CD4-positive, alpha-beta T cell (primary cell): ENCODE measurements around the gene ZKSCAN5. TPM values are rescaled to one million over a fixed set of nuclear protein-coding genes. Genes with fewer than 3 reads are reported as not detected.

Experiments
- ATAC-seq: fragments of 200-7000 bp; cut with Tn5 transposase; one replicate; pipeline ENCODE4 v1.10.0; 2022; ENCODE audit warnings: mild to moderate bottlenecking; ENCODE audit not compliant: poor library complexity
- CTCF ChIA-PET: fragments of 350-600 bp; sonication (Branson Sonifier 250); formaldehyde crosslinking; loops from one replicate; lab custom pipeline; 2021; ENCODE audit warnings: antibody characterized with exemption, inconsistent platforms; lab: Charles Lee
- POLR2A ChIA-PET: fragments of 350-600 bp; sonication (Branson Sonifier 250); formaldehyde crosslinking; loops from one replicate; lab custom pipeline; 2021; ENCODE audit warnings: antibody characterized with exemption, inconsistent platforms; lab: Charles Lee
- DNase-seq, 14 experiments: peaks; one replicate each; pipeline ENCODE4 v3.0.0-alpha.2; 2013 to 2020; ENCODE audit warnings: mixed read lengths in 2 of 14
- H3K27ac ChIP-seq, 2 donors: one replicate each; pipeline versions ENCODE4 v1.5.1 to v1.7.0; 2013; ENCODE audit warnings: low read length in 2 of 2, low read depth in 1 of 2, mild to moderate bottlenecking in 1 of 2
- H3K27me3 ChIP-seq, 2 experiments: 1 replicate in 1 of 2; 2 replicates in 1 of 2; pipeline versions ENCODE4 v1.6.1 to v1.7.0; 2013; ENCODE audit warnings: low read length in 2 of 2, control low read depth in 1 of 2, mild to moderate bottlenecking in 1 of 2, moderate library complexity in 1 of 2; ENCODE audit not compliant: insufficient read depth in 2 of 2, control insufficient read depth in 1 of 2
- H3K36me3 ChIP-seq: one replicate; pipeline ENCODE4 v1.6.1; 2013; ENCODE audit warnings: low read length, control low read depth; ENCODE audit not compliant: insufficient read depth
- H3K4me1 ChIP-seq: one replicate; pipeline ENCODE4 v1.6.1; 2013; ENCODE audit warnings: low read length, control low read depth; ENCODE audit not compliant: insufficient read depth
- H3K4me3 ChIP-seq: one replicate; pipeline ENCODE4 v1.5.1; 2013; ENCODE audit warnings: mild to moderate bottlenecking, low read length, moderate library complexity
- H3K9me3 ChIP-seq, 2 experiments: 1 replicate in 1 of 2; 2 replicates in 1 of 2; pipeline versions ENCODE4 v1.6.1 to v1.7.0; 2013; ENCODE audit warnings: low read length in 2 of 2, mild to moderate bottlenecking in 2 of 2, control low read depth in 1 of 2, moderate library complexity in 1 of 2; ENCODE audit not compliant: control insufficient read depth in 1 of 2, insufficient read depth in 1 of 2
- H3K27ac Mint-ChIP-seq: one replicate; pipeline ENCODE4 v1.8.0; 2020; ENCODE audit warnings: mixed read lengths
- H3K27me3 Mint-ChIP-seq: one replicate; pipeline ENCODE4 v1.8.0; 2021; ENCODE audit warnings: mixed read lengths
- H3K36me3 Mint-ChIP-seq: one replicate; pipeline ENCODE4 v1.8.0; 2021; ENCODE audit warnings: low read depth, mixed read lengths
- H3K4me1 Mint-ChIP-seq: one replicate; pipeline ENCODE4 v1.8.0; 2021; ENCODE audit warnings: low read depth, mixed read lengths
- H3K4me3 Mint-ChIP-seq: one replicate; pipeline ENCODE4 v1.8.0; 2020; ENCODE audit warnings: mild to moderate bottlenecking, mixed read lengths
- H3K9me3 Mint-ChIP-seq: one replicate; pipeline ENCODE4 v1.8.0; 2020; ENCODE audit warnings: mixed read lengths
- CTCF ChIP-seq: fragments of 200-600 bp; IDR thresholded peaks from one replicate; pipeline ENCODE4 v1.8.0; 2022; ENCODE audit warnings: antibody characterized with exemption, mild to moderate bottlenecking
- intact Hi-C, 2 experiments: fragments of 100-400 bp; cut with DNase I in 1 of 2; cut with micrococcal nuclease in 1 of 2; formaldehyde crosslinking; loops; one replicate each; pipeline versions ENCODE4 v1.15.1 to v1.9.0; 2023 to 2025; cut with DNase I, micrococcal nuclease
- total RNA-seq, 174 experiments: library from RNA in 2 of 174; stranded (reverse) in 2 of 174; gene quantifications; one replicate each; pipeline ENCODE4 v1.2.3 and lab custom pipeline; 2021 to 2026

The ZKSCAN5 gene
- total RNA-seq, 2 experiments from 2014 or later, result 3.8 to 4.4 TPM

- Histone ChIP-seq H3K27me3 (no peaks in the 10 kb centered on the region), H3K36me3 (peaks cover 3% of the 10 kb centered on the region), H3K9me3 (no peaks in the 10 kb centered on the region), H3K4me3 (no peak overlapping the region), H3K4me1 (peaks cover 44% of the 10 kb centered on the region), H3K27ac (no peak overlapping the region)
- peak overlapping the region; percentile 51 for H3K4me3 Mint-ChIP-seq
- H3K27ac Mint-ChIP-seq, result no peak overlapping the region
- intact Hi-C loops, result loop anchor here in 1 of 2 experiments (2.0 kb wide), 1 partner anchor 30 kb away; the partner anchor contains the start of genes CPSF4 and PTCD1
- TF ChIP-seq CTCF, result no peak
- H3K9me3 Mint-ChIP-seq, result no peaks in the 10 kb centered on the region
- ATAC-seq (no peak), DNase-seq (no peak)
- ChIA-PET POLR2A (interaction anchor here (1.1 to 1.5 kb wide), 2 partner anchors 60 to 90 kb away, joined by 3 to 5 read pairs; partner anchors contain the start of genes BUD31, PDAP1 and ZNF655), CTCF (no interaction called here)
- H3K4me1 Mint-ChIP-seq, result peaks cover 40% of the 10 kb centered on the region
- H3K36me3 Mint-ChIP-seq, result peaks cover 30% of the 10 kb centered on the region
- H3K27me3 Mint-ChIP-seq, result no peaks in the 10 kb centered on the region
These were observed 36.0 kb upstream of the ZKSCAN5 start for GRCh38 chr7:99468336-99468918.

GRCh38 chr7:99469381-99470065, 34.9 kb upstream of the ZKSCAN5 start:
- Mint-ChIP-seq H3K9me3 (no peaks in the 10 kb centered on the region), H3K4me3 (peak overlapping the region; percentile 56), H3K27me3 (no peaks in the 10 kb centered on the region), H3K27ac (no peak overlapping the region), H3K4me1 (peaks cover 39% of the 10 kb centered on the region), H3K36me3 (peaks cover 24% of the 10 kb centered on the region)
- CTCF ChIA-PET, result no interaction called here
- Histone ChIP-seq H3K9me3 (no peaks in the 10 kb centered on the region), H3K4me1 (peaks cover 46% of the 10 kb centered on the region), H3K36me3 (no peaks in the 10 kb centered on the region), H3K4me3 (no peak overlapping the region), H3K27me3 (no peaks in the 10 kb centered on the region), H3K27ac (no peak overlapping the region)
- POLR2A ChIA-PET, result interaction anchor here (1.1 to 1.5 kb wide), 2 partner anchors 61 to 89 kb away, joined by 3 to 5 read pairs; partner anchors contain the start of genes BUD31, PDAP1 and ZNF655
- ATAC-seq (no peak), DNase-seq (no peak)
- intact Hi-C loops, result loop anchor here in 1 of 2 experiments (2.0 kb wide), 1 partner anchor 31 kb away; the partner anchor contains the start of genes CPSF4 and PTCD1
- no peak for TF ChIP-seq CTCF

- DNase-seq (peak; percentile 97 to 98 (median 98)), ATAC-seq (peak; percentile 95)
- Mint-ChIP-seq H3K4me3 (peak within 1 kb of the TSS; percentile 95), H3K36me3 (peaks cover 21% of the 10 kb centered on the region), H3K9me3 (no peaks in the 10 kb centered on the region), H3K27ac (peak within 1 kb of the TSS; percentile 90), H3K27me3 (no peaks in the 10 kb centered on the region), H3K4me1 (peaks cover 40% of the 10 kb centered on the region)
- CTCF ChIA-PET, result interaction anchor here (1.0 kb wide), 1 partner anchor 32 kb away, joined by 3 read pairs; no protein-coding TSS in a partner anchor
- H3K4me1 ChIP-seq, result peaks cover 39% of the 10 kb centered on the region
- H3K9me3 ChIP-seq, result no peaks in the 10 kb centered on the region
- POLR2A ChIA-PET, result interaction anchor here (0.9 to 3.3 kb wide), 6 partner anchors 26 to 86 kb away, joined by 4 to 46 read pairs (median 6); partner anchors contain the start of genes BUD31, PDAP1, ZKSCAN5 and ZNF394
- intact Hi-C loops, result loop anchor here (1.0 to 2.0 kb wide), 3 partner anchors 28 to 63 kb away; partner anchors contain the start of genes ZKSCAN5 (in 1 of the 2) and ZNF394 (in 1 of the 2)
- H3K27me3 ChIP-seq, result no peaks in the 10 kb centered on the region
- no peak for TF ChIP-seq CTCF
- H3K4me3 ChIP-seq, result peak within 1 kb of the TSS; percentile 75
- H3K27ac ChIP-seq, result peak within 1 kb of the TSS; percentile 78 to 81
- H3K36me3 ChIP-seq, result peaks cover 7% of the 10 kb centered on the region
These were observed 31.7 kb upstream of the ZKSCAN5 start, which contains the start of gene ZNF789 for GRCh38 chr7:99472561-99473314. TSS of gene ZNF789 (plus strand) at chr7:99472890. CDS start at chr7:99476457, 3,567 bp downstream.
